Smooth muscle cell (in vitro differentiated cells): ENCODE results near the gene SOD1. TPM values are rescaled to one million over a fixed set of nuclear protein-coding genes. Genes with fewer than 3 reads are reported as not detected.

ENCODE experiments used
- DNase-seq: peaks from one replicate; lab custom pipeline; 2025; ENCODE audit not compliant: unreplicated experiment; lab: John Stamatoyannopoulos, UW
- H2AFZ ChIP-seq: fragments of 200-600 bp; sonication (generic); 2 replicates; pipeline ENCODE4 v1.6.0; 2016; ENCODE audit warnings: antibody characterized with exemption, low read depth, mild to moderate bottlenecking
- H3F3A ChIP-seq: fragments of 200-600 bp; sonication (generic); 2 replicates; pipeline ENCODE4 v1.6.0; 2017; ENCODE audit warnings: antibody characterized with exemption, low read depth
- H3K27ac ChIP-seq: fragments of 200-600 bp; sonication (generic); 2 replicates; pipeline ENCODE4 v1.5.1; 2016; ENCODE audit warnings: low read depth, mild to moderate bottlenecking
- H3K27me3 ChIP-seq: fragments of 200-600 bp; sonication (generic); 2 replicates; pipeline ENCODE4 v1.6.1; 2016; ENCODE audit warnings: low read depth, mild to moderate bottlenecking
- H3K36me3 ChIP-seq: fragments of 200-600 bp; sonication (generic); 2 replicates; pipeline ENCODE4 v1.5.1; 2016; ENCODE audit warnings: low read depth
- H3K4me1 ChIP-seq: fragments of 200-600 bp; sonication (generic); 2 replicates; pipeline ENCODE4 v1.5.1; 2016; ENCODE audit warnings: low read depth
- H3K4me2 ChIP-seq: fragments of 200-600 bp; sonication (generic); 2 replicates; pipeline ENCODE4 v1.6.0; 2016; ENCODE audit warnings: mild to moderate bottlenecking
- H3K4me3 ChIP-seq: fragments of 200-600 bp; sonication (generic); 2 replicates; pipeline ENCODE4 v1.5.1; 2016; ENCODE audit warnings: mild to moderate bottlenecking
- H3K79me2 ChIP-seq: fragments of 200-600 bp; sonication (generic); 2 replicates; pipeline ENCODE4 v1.6.0; 2016; ENCODE audit warnings: low read depth, mild to moderate bottlenecking
- H3K9ac ChIP-seq: fragments of 200-600 bp; sonication (generic); 2 replicates; pipeline ENCODE4 v1.6.0; 2016; ENCODE audit warnings: low read depth
- H3K9me3 ChIP-seq: fragments of 200-600 bp; sonication (generic); replicated peaks from 2 replicates; pipeline ENCODE4 v1.5.1; 2016; ENCODE audit warnings: low read depth
- H4K20me1 ChIP-seq: fragments of 200-600 bp; sonication (generic); 2 replicates; pipeline ENCODE4 v1.6.0; 2016; ENCODE audit warnings: low read depth
- CTCF ChIP-seq: fragments of 200-600 bp; sonication (generic); IDR thresholded peaks from 2 replicates; pipeline ENCODE4 v1.5.1; 2017; ENCODE audit warnings: borderline replicate concordance, mild to moderate bottlenecking, antibody characterized with exemption; ENCODE audit not compliant: insufficient read depth, poor library complexity, severe bottlenecking
- WGBS: methylation state at CpG from one replicate; pipeline ENCODE4 v1.1.7; 2016; ENCODE audit warnings: low lambda C conversion rate; 5-methylcytosine and 5-hydroxymethylcytosine counted together
- polyA plus RNA-seq: library from polyadenylated mRNA; unstranded; fragments of >200 nt; fragmentation: Nextera tagmentation; extraction: Ambion mirVana; gene quantifications from 2 replicates; pipeline ENCODE4 v1.2.1, GENCODE V29; 2016
- total RNA-seq: library from RNA; depleted of rRNA; stranded (reverse); fragments of >200 nt; gene quantifications from 2 replicates; pipeline ENCODE4 v1.2.3, GENCODE V29; 2014

SOD1 gene
- total and polyA plus RNA-seq, 2 experiments from 2014 or later: 128 to 229 TPM

GRCh38 chr21:31710586-31710985 is 51.1 kb downstream of the SOD1 start:
- no peaks in the 10 kb centered on the region for H3K27me3 ChIP-seq
- H2AFZ ChIP-seq: no peak overlapping the region
- H3K9ac ChIP-seq: no peak overlapping the region
- H4K20me1 ChIP-seq: peaks cover 100% of the 10 kb centered on the region
- H3K4me1 ChIP-seq: peaks cover 20% of the 10 kb centered on the region
- peaks cover 20% of the 10 kb centered on the region for H3F3A ChIP-seq
- no peaks in the 10 kb centered on the region for H3K9me3 ChIP-seq
- H3K79me2 ChIP-seq: peaks cover 95% of the 10 kb centered on the region
- no peak overlapping the region for H3K4me3 ChIP-seq
- WGBS: 91% methylated on average over 1 of the region's 1 CpG
- no peak for TF ChIP-seq CTCF
- no peaks in the 10 kb centered on the region for H3K36me3 ChIP-seq
- no peak overlapping the region for H3K27ac ChIP-seq
- H3K4me2 ChIP-seq: no peak overlapping the region
- DNase-seq: no peak

- H3K27ac ChIP-seq: no peak overlapping the region
- H3K79me2 ChIP-seq: peaks cover 95% of the 10 kb centered on the region
- WGBS: 97% methylated on average over 1 of the region's 1 CpG
- no peaks in the 10 kb centered on the region for H3K36me3 ChIP-seq
- no peaks in the 10 kb centered on the region for H3K9me3 ChIP-seq
- no peak overlapping the region for H3K9ac ChIP-seq
- H3F3A ChIP-seq: peaks cover 20% of the 10 kb centered on the region
- H3K27me3 ChIP-seq: no peaks in the 10 kb centered on the region
- no peak overlapping the region for H3K4me3 ChIP-seq
- H3K4me2 ChIP-seq: no peak overlapping the region
- TF ChIP-seq CTCF: no peak
- H3K4me1 ChIP-seq: peaks cover 21% of the 10 kb centered on the region
- H2AFZ ChIP-seq: no peak overlapping the region
- no peak for DNase-seq
- peaks cover 100% of the 10 kb centered on the region for H4K20me1 ChIP-seq
Observed at GRCh38 chr21:31711326-31711725, 51.8 kb downstream of the SOD1 start.

- Histone ChIP-seq H3K27ac (no peak overlapping the region), H3F3A (peaks cover 20% of the 10 kb centered on the region), H3K9me3 (no peaks in the 10 kb centered on the region), H3K4me1 (peaks cover 26% of the 10 kb centered on the region), H3K9ac (no peak overlapping the region), H4K20me1 (peaks cover 100% of the 10 kb centered on the region), H3K27me3 (no peaks in the 10 kb centered on the region), H3K4me2 (no peak overlapping the region), H2AFZ (no peak overlapping the region), H3K79me2 (peaks cover 95% of the 10 kb centered on the region), H3K4me3 (no peak overlapping the region), H3K36me3 (no peaks in the 10 kb centered on the region)
- DNase-seq: no peak
- TF ChIP-seq CTCF: no peak
- 100% methylated on average over 1 of the region's 1 CpG for WGBS
Observed at GRCh38 chr21:31711745-31712285, 52.3 kb downstream of the SOD1 start.

GRCh38 chr21:31713115-31713514 is 53.6 kb downstream of the SOD1 start:
- DNase-seq: no peak
- Histone ChIP-seq H3K9ac (no peak overlapping the region), H3K9me3 (no peaks in the 10 kb centered on the region), H3K27ac (peak overlapping the region; percentile 61), H3K4me1 (peaks cover 32% of the 10 kb centered on the region), H3K36me3 (no peaks in the 10 kb centered on the region), H3K27me3 (no peaks in the 10 kb centered on the region), H3F3A (peaks cover 20% of the 10 kb centered on the region), H3K4me2 (no peak overlapping the region), H2AFZ (no peak overlapping the region), H3K4me3 (no peak overlapping the region), H4K20me1 (peaks cover 100% of the 10 kb centered on the region), H3K79me2 (peaks cover 93% of the 10 kb centered on the region)
- no peak for TF ChIP-seq CTCF
- WGBS: 76% methylated on average over 3 of the region's 3 CpGs
